IMR-90 (cell line): Measurements from ENCODE around the gene POLR3B. TPM values are rescaled to one million over a fixed set of nuclear protein-coding genes. Genes with fewer than 3 reads are reported as not detected.

ENCODE experiments used
- ATAC-seq: fragments of 200-7000 bp; cut with Tn5 transposase; 2 replicates; pipeline ENCODE4 v1.9.1; 2020; ENCODE audit warnings: low read depth, mild to moderate bottlenecking, moderate library complexity
- BruUV-seq: library from RNA; stranded (reverse); fragments of 400-500 nt; replicated peaks from 2 replicates; lab custom pipeline; 2021; lab: Mats Ljungman, UMichigan
- CTCF ChIA-PET: fragments of 300-600 bp; formaldehyde crosslinking; extraction: SDS; loops from one replicate; lab custom pipeline; 2021; ENCODE audit warnings: antibody characterized with exemption; lab: Yijun Ruan, JAX
- POLR2A ChIA-PET: fragments of 300-600 bp; sonication (Branson Sonifier 250); formaldehyde crosslinking; loops from one replicate; lab custom pipeline; 2022; ENCODE audit warnings: antibody characterized with exemption; ENCODE audit not compliant: unreplicated experiment; lab: Charles Lee
- DNase-seq: peaks from one replicate; pipeline ENCODE4 v3.0.0; 2013
- H2AFZ ChIP-seq: replicated peaks from 2 replicates; pipeline ENCODE3; 2013; ENCODE audit warnings: low read length, mild to moderate bottlenecking; ENCODE audit not compliant: poor library complexity
- H2AK5ac ChIP-seq: 2 replicates; pipeline ENCODE4 v1.6.1; 2013; ENCODE audit warnings: low read depth, low read length, inconsistent platforms
- H2AK9ac ChIP-seq: replicated peaks from 2 replicates; pipeline ENCODE3; 2013; ENCODE audit warnings: mild to moderate bottlenecking, low read depth, low read length, moderate library complexity; ENCODE audit not compliant: poor library complexity
- H2BK120ac ChIP-seq: 2 replicates; pipeline ENCODE4 v1.6.1; 2013; ENCODE audit warnings: low read depth, low read length, inconsistent platforms
- H2BK15ac ChIP-seq: 3 replicates; pipeline ENCODE4 v1.6.1; 2013; ENCODE audit warnings: low read depth, low read length, inconsistent platforms
- H2BK20ac ChIP-seq: 2 replicates; pipeline ENCODE4 v1.6.1; 2013; ENCODE audit warnings: low read depth, mild to moderate bottlenecking, inconsistent platforms, low read length, moderate library complexity
- H2BK5ac ChIP-seq: 2 replicates; pipeline ENCODE4 v1.6.1; 2013; ENCODE audit warnings: mild to moderate bottlenecking, low read depth, low read length, inconsistent platforms; ENCODE audit not compliant: poor library complexity, severe bottlenecking
- H3K14ac ChIP-seq: replicated peaks from 2 replicates; pipeline ENCODE4 v1.6.1; 2013; ENCODE audit warnings: low read depth, low read length, inconsistent platforms
- H3K18ac ChIP-seq: 2 replicates; pipeline ENCODE4 v1.6.1; 2013; ENCODE audit warnings: low read depth, low read length, control low read depth
- H3K23ac ChIP-seq: 2 replicates; pipeline ENCODE4 v1.6.1; 2013; ENCODE audit warnings: low read depth, low read length, inconsistent platforms
- H3K27ac ChIP-seq: 2 replicates; pipeline ENCODE4 v1.5.1; 2013; ENCODE audit warnings: mild to moderate bottlenecking, control low read depth, low read length; ENCODE audit not compliant: insufficient read depth
- H3K27me3 ChIP-seq: 2 replicates; pipeline ENCODE4 v1.6.1; 2013; ENCODE audit warnings: low read length; ENCODE audit not compliant: control insufficient read depth, insufficient read depth
- H3K36me3 ChIP-seq: 2 replicates; pipeline ENCODE4 v1.6.1; 2013; ENCODE audit warnings: low read length, mixed read lengths; ENCODE audit not compliant: control insufficient read depth, insufficient read depth
- H3K4ac ChIP-seq: 2 replicates; pipeline ENCODE4 v1.6.1; 2013; ENCODE audit warnings: low read depth, low read length, inconsistent platforms
- H3K4me1 ChIP-seq: 2 replicates; pipeline ENCODE4 v1.6.1; 2013; ENCODE audit warnings: low read length, mixed read lengths; ENCODE audit not compliant: control insufficient read depth, insufficient read depth
- H3K4me2 ChIP-seq: 2 replicates; pipeline ENCODE4 v1.6.1; 2013; ENCODE audit warnings: low read depth, mild to moderate bottlenecking, control low read depth, low read length, moderate library complexity
- H3K4me3 ChIP-seq: 2 replicates; pipeline ENCODE4 v1.5.1; 2013; ENCODE audit warnings: low read depth, mild to moderate bottlenecking, control low read depth, low read length, moderate library complexity; ENCODE audit not compliant: insufficient read depth
- H3K56ac ChIP-seq: 2 replicates; pipeline ENCODE4 v1.6.1; 2013; ENCODE audit warnings: low read length, inconsistent platforms; ENCODE audit not compliant: insufficient read depth; ENCODE audit errors: extremely low read depth
- H3K79me1 ChIP-seq, 2 experiments: 2 replicates each; pipeline ENCODE4 v1.6.1; 2013; ENCODE audit warnings: low read length in 2 of 2, inconsistent platforms in 1 of 2, low read depth in 1 of 2
- H3K9ac ChIP-seq: 2 replicates; pipeline ENCODE4 v1.6.1; 2013; ENCODE audit warnings: low read depth, low read length, control low read depth
- H3K9me1 ChIP-seq: 2 replicates; pipeline ENCODE4 v1.6.1; 2013; ENCODE audit warnings: low read length, inconsistent platforms; ENCODE audit not compliant: insufficient read depth
- H3K9me3 ChIP-seq: 2 replicates; pipeline ENCODE4 v1.6.1; 2013; ENCODE audit warnings: low read length; ENCODE audit not compliant: control insufficient read depth, insufficient read depth
- H4K20me1 ChIP-seq: 2 replicates; pipeline ENCODE4 v1.6.1; 2013; ENCODE audit warnings: low read length, inconsistent platforms; ENCODE audit not compliant: insufficient read depth
- H4K5ac ChIP-seq: 2 replicates; pipeline ENCODE4 v1.6.1; 2013; ENCODE audit warnings: mild to moderate bottlenecking, low read depth, low read length, control low read depth
- H4K8ac ChIP-seq, 2 experiments: 2 replicates each; pipeline ENCODE4 v1.6.1; 2013; ENCODE audit warnings: low read depth in 2 of 2, low read length in 2 of 2, control low read depth in 1 of 2, inconsistent platforms in 1 of 2
- H4K91ac ChIP-seq: 2 replicates; pipeline ENCODE4 v1.6.1; 2013; ENCODE audit warnings: low read depth, low read length, inconsistent platforms; ENCODE audit not compliant: insufficient read depth
- BHLHE40 ChIP-seq: fragments of 150-350 bp; IDR thresholded peaks from 2 replicates; pipeline ENCODE4 v1.6.1; 2016; ENCODE audit warnings: mild to moderate bottlenecking, low read depth, low read length
- CEBPB ChIP-seq: IDR thresholded peaks from 2 replicates; pipeline ENCODE4 v1.6.1; 2012; ENCODE audit warnings: low read depth, low read length, improper control_type of control experiment
- CHD1 ChIP-seq: IDR thresholded peaks from 2 replicates; pipeline ENCODE4 v1.6.1; 2012; ENCODE audit warnings: low read depth, low read length, improper control_type of control experiment
- MAFK ChIP-seq: IDR thresholded peaks from 2 replicates; pipeline ENCODE4 v1.6.1; 2012; ENCODE audit warnings: low read depth, low read length, improper control_type of control experiment
- MAZ ChIP-seq: IDR thresholded peaks from 2 replicates; pipeline ENCODE4 v1.6.1; 2012; ENCODE audit warnings: low read depth, mild to moderate bottlenecking, low read length, improper control_type of control experiment, moderate library complexity, borderline replicate concordance
- MXI1 ChIP-seq: IDR thresholded peaks from 2 replicates; pipeline ENCODE4 v1.6.1; 2012; ENCODE audit warnings: low read depth, mild to moderate bottlenecking, low read length, moderate library complexity, borderline replicate concordance
- NFE2L2 ChIP-seq: fragments of 150-350 bp; IDR thresholded peaks from 2 replicates; pipeline ENCODE4 v1.6.1; 2016; ENCODE audit warnings: low read depth, mild to moderate bottlenecking, low read length
- POLR2A ChIP-seq: IDR thresholded peaks from 2 replicates; pipeline ENCODE4 v1.6.1; 2012; ENCODE audit warnings: mild to moderate bottlenecking, low read depth, low read length
- RAD21 ChIP-seq: IDR thresholded peaks from 2 replicates; pipeline ENCODE4 v1.6.1; 2012; ENCODE audit warnings: low read length, improper control_type of control experiment
- RCOR1 ChIP-seq: IDR thresholded peaks from 2 replicates; pipeline ENCODE4 v1.6.1; 2012; ENCODE audit warnings: mild to moderate bottlenecking, low read length, improper control_type of control experiment; ENCODE audit not compliant: insufficient replicate concordance
- RFX5 ChIP-seq: IDR thresholded peaks from 2 replicates; pipeline ENCODE4 v1.8.0; 2012; ENCODE audit warnings: low read depth, mild to moderate bottlenecking, low read length, moderate library complexity
- SMC3 ChIP-seq: fragments of 150-350 bp; IDR thresholded peaks from 2 replicates; pipeline ENCODE4 v1.6.1; 2016; ENCODE audit warnings: low read depth, mild to moderate bottlenecking, antibody characterized with exemption, low read length, moderate library complexity
- dilution Hi-C: fragments of 300-500 bp; cut with HindIII; formaldehyde crosslinking; loops from one replicate; pipeline ENCODE4 v1.14.3; 2018; ENCODE audit warnings: low sequenced_read_pairs; ENCODE audit not compliant: unreplicated experiment
- in situ Hi-C: fragments of 300-500 bp; cut with MboI; formaldehyde crosslinking; loops from 3 replicates; pipeline ENCODE4 v1.14.3; 2019; ENCODE audit warnings: low sequenced_read_pairs, inconsistent platforms, mixed read lengths
- intact Hi-C: fragments of 100-400 bp; cut with micrococcal nuclease; formaldehyde crosslinking; loops from 2 replicates; pipeline ENCODE4 v1.10.0; 2022
- polyA plus RNA-seq, 3 experiments: library from polyadenylated mRNA; depleted of rRNA; stranded (reverse); fragments of >200 nt; gene quantifications; 2 replicates each; pipeline ENCODE4 v1.2.3, GENCODE V29; 2012; ENCODE audit warnings: low replicate concordance in 1 of 3
- total RNA-seq: library from RNA; depleted of rRNA; stranded (reverse); fragments of >200 nt; gene quantifications from 2 replicates; pipeline ENCODE4 v1.2.3, GENCODE V29; 2012
- TF ChIP-seq, protein P1 (sequence below): fragments of 150-350 bp; IDR thresholded peaks from 2 replicates; pipeline ENCODE4 v1.6.1; 2016; ENCODE audit warnings: low read depth, mild to moderate bottlenecking, low read length, moderate library complexity, borderline replicate concordance
- TF ChIP-seq, protein P2 (sequence below): fragments of 150-350 bp; IDR thresholded peaks from 2 replicates; pipeline ENCODE4 v1.6.1; 2017; ENCODE audit warnings: mild to moderate bottlenecking, antibody characterized with exemption, low read length, low read depth
- TF ChIP-seq, protein P3 (sequence below): conservative IDR thresholded peaks from 2 replicates; pipeline ENCODE4 v1.5.1; 2012; ENCODE audit warnings: mild to moderate bottlenecking, low read depth, low read length, improper control_type of control experiment

Gene POLR3B
- total and polyA plus RNA-seq, 2 of the 4 experiments (the other 2 are of a cell fraction) = 6.9 to 15.4 TPM

DNA sequence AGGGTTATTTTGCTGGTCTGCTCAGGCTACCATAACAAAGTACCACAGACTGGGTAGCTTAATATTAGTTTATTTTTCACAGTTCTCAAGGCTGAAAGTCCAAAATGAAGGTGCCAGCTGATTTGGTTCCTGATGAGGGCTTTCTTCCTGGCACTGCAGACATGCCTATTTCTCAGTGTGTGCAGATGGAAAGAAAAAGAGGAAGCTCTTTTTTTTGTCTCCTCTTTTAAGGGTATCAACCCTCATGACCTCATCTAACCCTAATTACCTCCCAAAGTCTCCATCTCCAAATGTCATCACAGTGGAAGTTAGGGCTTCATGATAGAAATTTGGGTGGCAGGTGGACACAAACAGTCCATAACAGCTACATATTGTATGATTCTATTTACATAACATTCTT lies 25.0 kb upstream of the POLR3B start:
- intact Hi-C loops = no loop called here

More for the DNA sequence above, 25.0 kb upstream of the POLR3B start:
- Histone ChIP-seq H3K18ac (no peak overlapping the region), H3K9me3 (no peaks in the 10 kb centered on the region), H3K56ac (no peak overlapping the region), H3K36me3 (peaks cover 4% of the 10 kb centered on the region; the same call in 1 of the 2 replicates), H2BK5ac (no peak overlapping the region), H3K27ac (no peak overlapping the region), H3K27me3 (no peaks in the 10 kb centered on the region), H3K9ac (no peak overlapping the region), H2BK20ac (no peak overlapping the region), H3K14ac (no peak overlapping the region), H2AK9ac (no peak overlapping the region), H3K4ac (no peak overlapping the region), H3K79me1 (no peaks in the 10 kb centered on the region), H2AFZ (no peak overlapping the region), H4K91ac (no peak overlapping the region), H2BK15ac (no peak overlapping the region), H3K4me3 (no peak overlapping the region), H4K8ac (no peak overlapping the region), H2AK5ac (no peak overlapping the region), H2BK120ac (no peak overlapping the region), H3K23ac (no peak overlapping the region), H4K20me1 (no peaks in the 10 kb centered on the region), H3K4me2 (no peak overlapping the region), H3K4me1 (peaks cover 2% of the 10 kb centered on the region), H3K9me1 (no peaks in the 10 kb centered on the region; the same call in 1 of the 2 replicates), H4K5ac (no peak overlapping the region)
- POLR2A ChIA-PET = no interaction called here
- in situ Hi-C loops (no loop called here), dilution Hi-C loops (no loop called here)
- ATAC-seq (no peak), DNase-seq (no peak)
- CTCF ChIA-PET = interaction anchor here (1.1 to 2.0 kb wide), 2 partner anchors 12 to 24 kb away, joined by 4 read pairs; no protein-coding TSS in a partner anchor
- TF ChIP-seq, protein P1, sequence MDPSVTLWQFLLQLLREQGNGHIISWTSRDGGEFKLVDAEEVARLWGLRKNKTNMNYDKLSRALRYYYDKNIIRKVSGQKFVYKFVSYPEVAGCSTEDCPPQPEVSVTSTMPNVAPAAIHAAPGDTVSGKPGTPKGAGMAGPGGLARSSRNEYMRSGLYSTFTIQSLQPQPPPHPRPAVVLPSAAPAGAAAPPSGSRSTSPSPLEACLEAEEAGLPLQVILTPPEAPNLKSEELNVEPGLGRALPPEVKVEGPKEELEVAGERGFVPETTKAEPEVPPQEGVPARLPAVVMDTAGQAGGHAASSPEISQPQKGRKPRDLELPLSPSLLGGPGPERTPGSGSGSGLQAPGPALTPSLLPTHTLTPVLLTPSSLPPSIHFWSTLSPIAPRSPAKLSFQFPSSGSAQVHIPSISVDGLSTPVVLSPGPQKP = no peak
- TF ChIP-seq RCOR1 = no peak
- TF ChIP-seq, protein P2, sequence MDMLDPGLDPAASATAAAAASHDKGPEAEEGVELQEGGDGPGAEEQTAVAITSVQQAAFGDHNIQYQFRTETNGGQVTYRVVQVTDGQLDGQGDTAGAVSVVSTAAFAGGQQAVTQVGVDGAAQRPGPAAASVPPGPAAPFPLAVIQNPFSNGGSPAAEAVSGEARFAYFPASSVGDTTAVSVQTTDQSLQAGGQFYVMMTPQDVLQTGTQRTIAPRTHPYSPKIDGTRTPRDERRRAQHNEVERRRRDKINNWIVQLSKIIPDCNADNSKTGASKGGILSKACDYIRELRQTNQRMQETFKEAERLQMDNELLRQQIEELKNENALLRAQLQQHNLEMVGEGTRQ = no peak
- no peak for TF ChIP-seq RFX5
- no peak for TF ChIP-seq MAZ
- no peak for TF ChIP-seq MXI1
- TF ChIP-seq BHLHE40 = no peak
- no peak for TF ChIP-seq RAD21
- no peak for TF ChIP-seq CHD1
- no peak for TF ChIP-seq CEBPB
- no peak for TF ChIP-seq POLR2A
- TF ChIP-seq NFE2L2 = no peak
- TF ChIP-seq MAFK = no peak
- no peak for TF ChIP-seq SMC3
- TF ChIP-seq, protein P3, sequence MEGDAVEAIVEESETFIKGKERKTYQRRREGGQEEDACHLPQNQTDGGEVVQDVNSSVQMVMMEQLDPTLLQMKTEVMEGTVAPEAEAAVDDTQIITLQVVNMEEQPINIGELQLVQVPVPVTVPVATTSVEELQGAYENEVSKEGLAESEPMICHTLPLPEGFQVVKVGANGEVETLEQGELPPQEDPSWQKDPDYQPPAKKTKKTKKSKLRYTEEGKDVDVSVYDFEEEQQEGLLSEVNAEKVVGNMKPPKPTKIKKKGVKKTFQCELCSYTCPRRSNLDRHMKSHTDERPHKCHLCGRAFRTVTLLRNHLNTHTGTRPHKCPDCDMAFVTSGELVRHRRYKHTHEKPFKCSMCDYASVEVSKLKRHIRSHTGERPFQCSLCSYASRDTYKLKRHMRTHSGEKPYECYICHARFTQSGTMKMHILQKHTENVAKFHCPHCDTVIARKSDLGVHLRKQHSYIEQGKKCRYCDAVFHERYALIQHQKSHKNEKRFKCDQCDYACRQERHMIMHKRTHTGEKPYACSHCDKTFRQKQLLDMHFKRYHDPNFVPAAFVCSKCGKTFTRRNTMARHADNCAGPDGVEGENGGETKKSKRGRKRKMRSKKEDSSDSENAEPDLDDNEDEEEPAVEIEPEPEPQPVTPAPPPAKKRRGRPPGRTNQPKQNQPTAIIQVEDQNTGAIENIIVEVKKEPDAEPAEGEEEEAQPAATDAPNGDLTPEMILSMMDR = no peak
- BruUV-seq = no TSS peak
